Activated T-cell treated with anti-CD3 and anti-CD28 coated beads, Interleukin-2, amount 50 U/mL, for 4 hours (primary cell): ENCODE results near the gene SYCE1L. TPM values are rescaled to one million over a fixed set of nuclear protein-coding genes. Genes with fewer than 3 reads are reported as not detected.

ENCODE experiments used
- total RNA-seq, 3 donors: library from RNA; stranded (reverse); gene quantifications; one replicate each; pipeline ENCODE4 v1.2.1, GENCODE V29; 2021

The SYCE1L gene
- total RNA-seq, 3 donors from 2014 or later, result 1.2 to 1.6 (median 1.3) TPM

Other genes with a start within 250 kb of the SYCE1L start
- 10 to 100 TPM; 67.6 to 71.3 (median 70.0) TPM for gene MON1B, start 8.2 kb upstream of the SYCE1L start, total RNA-seq
- not detected for gene ADAMTS18, start 235.6 kb downstream of the SYCE1L start, total RNA-seq